HEK293 (cell line): Measurements from ENCODE around the gene PPP1R18.

Experiments
- CTCF ChIA-PET: fragments of 350-600 bp; formaldehyde crosslinking; extraction: SDS; loops from one replicate; lab custom pipeline; 2021; ENCODE audit warnings: antibody characterized with exemption; lab: Yijun Ruan, JAX
- POLR2A ChIA-PET: fragments of 300-600 bp; formaldehyde crosslinking; extraction: SDS; loops from one replicate; lab custom pipeline; 2020; ENCODE audit warnings: antibody characterized with exemption, inconsistent platforms; lab: Yijun Ruan, JAX
- H3K27ac ChIP-seq: fragments of 200-500 bp; sonication (Bioruptor generic); 2 replicates; pipeline ENCODE4 v1.5.1; 2014; ENCODE audit warnings: low read depth, low read length, control low read depth, inconsistent platforms; ENCODE audit errors: extremely low read depth
- H3K36me3 ChIP-seq, 2 experiments: fragments of 200-500 bp in 1 of 2; sonication (Bioruptor generic) in 1 of 2; 1 replicate in 1 of 2; 2 replicates in 1 of 2; pipeline ENCODE4 v1.5.1; 2014 to 2017; ENCODE audit warnings: inconsistent platforms in 2 of 2, low read length in 2 of 2; ENCODE audit not compliant: control insufficient read depth in 2 of 2, insufficient read depth in 1 of 2
- H3K4me1 ChIP-seq: fragments of 200-500 bp; sonication (Bioruptor generic); 2 replicates; pipeline ENCODE4 v1.5.1; 2014; ENCODE audit warnings: mild to moderate bottlenecking, low read length, inconsistent platforms; ENCODE audit not compliant: control insufficient read depth, insufficient read depth
- H3K4me3 ChIP-seq: 2 replicates; pipeline ENCODE4 v1.5.1; 2011; ENCODE audit warnings: low read depth, mild to moderate bottlenecking, control low read depth, low read length, moderate library complexity
- H3K9me3 ChIP-seq: fragments of 200-500 bp; sonication (Bioruptor generic); 2 replicates; pipeline ENCODE4 v1.5.1; 2014; ENCODE audit warnings: low read depth, low read length, inconsistent platforms; ENCODE audit not compliant: control insufficient read depth, insufficient read depth
- BCL6B ChIP-seq: fragments of 450-650 bp; formaldehyde crosslinking; IDR thresholded peaks from 2 replicates; pipeline ENCODE4 v1.5.1; 2017; ENCODE audit warnings: missing biosample characterization, missing genetic modification characterization
- EGR2 ChIP-seq: fragments of 450-650 bp; formaldehyde crosslinking; IDR thresholded peaks from 2 replicates; pipeline ENCODE4 v1.5.1; 2016; ENCODE audit warnings: low read depth, missing biosample characterization, missing genetic modification characterization
- IKZF3 ChIP-seq: fragments of 450-650 bp; IDR thresholded peaks from 2 replicates; pipeline ENCODE4 v1.5.0; 2018; ENCODE audit warnings: missing biosample characterization, mild to moderate bottlenecking, missing genetic modification characterization, moderate library complexity
- KLF10 ChIP-seq: fragments of 450-650 bp; IDR thresholded peaks from 2 replicates; pipeline ENCODE4 v1.5.1; 2018; ENCODE audit warnings: missing biosample characterization, mild to moderate bottlenecking, missing genetic modification characterization
- KLF9 ChIP-seq: fragments of 450-650 bp; formaldehyde crosslinking; IDR thresholded peaks from 2 replicates; pipeline ENCODE4 v1.5.1; 2016; ENCODE audit warnings: missing biosample characterization, missing genetic modification characterization, low read depth
- SP7 ChIP-seq: fragments of 450-650 bp; formaldehyde crosslinking; IDR thresholded peaks from 2 replicates; pipeline ENCODE4 v1.5.1; 2016; ENCODE audit warnings: missing biosample characterization, missing genetic modification characterization
- WT1 ChIP-seq: fragments of 450-650 bp; formaldehyde crosslinking; IDR thresholded peaks from 2 replicates; pipeline ENCODE4 v1.5.1; 2016; ENCODE audit warnings: missing biosample characterization, missing genetic modification characterization
- ZBTB10 ChIP-seq: fragments of 450-650 bp; formaldehyde crosslinking; IDR thresholded peaks from 2 replicates; pipeline ENCODE4 v1.5.1; 2016; ENCODE audit warnings: missing biosample characterization, missing genetic modification characterization
- ZBTB48 ChIP-seq: fragments of 450-650 bp; formaldehyde crosslinking; IDR thresholded peaks from 2 replicates; pipeline ENCODE4 v1.5.1; 2016; ENCODE audit warnings: missing biosample characterization, missing genetic modification characterization
- ZNF10 ChIP-seq: fragments of 450-650 bp; formaldehyde crosslinking; IDR thresholded peaks from 2 replicates; pipeline ENCODE4 v1.5.1; 2017; ENCODE audit warnings: missing biosample characterization, missing genetic modification characterization
- ZNF112 ChIP-seq: fragments of 450-650 bp; formaldehyde crosslinking; IDR thresholded peaks from 2 replicates; pipeline ENCODE4 v1.5.0; 2017; ENCODE audit warnings: missing biosample characterization, missing genetic modification characterization
- ZNF133 ChIP-seq: fragments of 450-650 bp; formaldehyde crosslinking; IDR thresholded peaks from 2 replicates; pipeline ENCODE4 v1.5.1; 2016; ENCODE audit warnings: missing biosample characterization, missing genetic modification characterization
- ZNF146 ChIP-seq: fragments of 450-650 bp; formaldehyde crosslinking; IDR thresholded peaks from 2 replicates; pipeline ENCODE4 v1.5.1; 2016; ENCODE audit warnings: missing biosample characterization, missing genetic modification characterization
- ZNF214 ChIP-seq: fragments of 450-650 bp; formaldehyde crosslinking; IDR thresholded peaks from 2 replicates; pipeline ENCODE4 v1.5.1; 2017; ENCODE audit warnings: missing biosample characterization, mild to moderate bottlenecking, missing genetic modification characterization, borderline replicate concordance
- ZNF24 ChIP-seq: fragments of 450-650 bp; formaldehyde crosslinking; IDR thresholded peaks from 2 replicates; pipeline ENCODE4 v1.5.1; 2016; ENCODE audit warnings: missing biosample characterization, missing genetic modification characterization
- ZNF48 ChIP-seq: fragments of 450-650 bp; formaldehyde crosslinking; IDR thresholded peaks from 2 replicates; pipeline ENCODE4 v1.5.1; 2016; ENCODE audit warnings: missing biosample characterization, missing genetic modification characterization
- ZNF621 ChIP-seq: fragments of 450-650 bp; formaldehyde crosslinking; IDR thresholded peaks from 2 replicates; pipeline ENCODE4 v1.5.1; 2017; ENCODE audit warnings: missing biosample characterization, missing genetic modification characterization
- ZNF623 ChIP-seq: fragments of 450-650 bp; formaldehyde crosslinking; IDR thresholded peaks from 2 replicates; pipeline ENCODE4 v1.5.1; 2016; ENCODE audit warnings: missing biosample characterization, missing genetic modification characterization
- ZSCAN18 ChIP-seq: fragments of 450-650 bp; formaldehyde crosslinking; IDR thresholded peaks from 2 replicates; pipeline ENCODE4 v1.5.1; 2016; ENCODE audit warnings: missing biosample characterization, missing genetic modification characterization
- TF ChIP-seq, protein P1 (sequence below): fragments of 450-650 bp; formaldehyde crosslinking; IDR thresholded peaks from 2 replicates; pipeline ENCODE4 v1.5.1; 2016; ENCODE audit warnings: missing biosample characterization, missing genetic modification characterization, low read depth
- TF ChIP-seq, protein P2 (sequence below): fragments of 450-650 bp; formaldehyde crosslinking; IDR thresholded peaks from 2 replicates; pipeline ENCODE4 v1.5.1; 2016; ENCODE audit warnings: missing biosample characterization, missing genetic modification characterization, low read depth
- TF ChIP-seq, protein P3 (sequence below): fragments of 450-650 bp; formaldehyde crosslinking; conservative IDR thresholded peaks from 2 replicates; pipeline ENCODE4 v1.5.1; 2016; ENCODE audit warnings: low read depth, missing biosample characterization, missing genetic modification characterization

PPP1R18 gene

DNA sequence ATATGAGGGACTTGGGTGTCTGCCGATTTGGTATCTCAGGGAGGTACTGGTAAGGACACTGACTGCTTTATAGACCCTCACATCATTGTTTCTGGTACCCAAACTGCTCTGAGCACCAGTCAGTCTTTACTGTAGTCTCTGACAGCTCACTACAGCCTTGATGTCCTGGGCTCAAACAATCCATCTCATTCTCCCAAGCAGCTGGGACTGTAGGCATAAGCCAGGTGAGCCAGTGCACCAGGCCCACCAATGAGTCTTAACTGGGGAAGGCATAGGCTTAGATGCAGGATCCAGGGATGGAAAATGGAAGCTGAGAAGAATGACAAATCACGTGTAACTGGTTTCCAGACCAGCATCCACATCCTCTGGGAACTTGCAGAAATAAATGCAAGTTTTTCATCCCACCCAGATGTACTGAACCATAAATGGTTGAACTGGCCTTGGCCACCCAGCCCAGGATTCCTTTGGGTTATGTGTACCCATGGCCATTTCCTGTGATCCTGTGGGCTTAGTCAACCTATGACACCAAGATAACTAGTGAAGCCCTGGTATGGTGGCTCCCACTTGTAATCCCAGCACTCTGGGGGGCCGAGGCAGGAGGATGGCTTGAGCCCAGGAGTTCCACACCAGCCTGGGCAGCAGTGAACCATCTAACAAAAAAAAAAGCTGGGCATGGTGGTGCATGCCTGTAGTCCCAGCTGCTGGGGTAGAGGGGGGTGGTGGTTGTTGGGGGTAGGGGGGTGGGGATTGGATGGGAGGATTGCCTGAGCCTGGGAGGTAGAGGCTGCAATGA is 39.5 kb upstream of the PPP1R18 start:
- H3K4me3 ChIP-seq, result no peak overlapping the region
- no peaks in the 10 kb centered on the region for H3K9me3 ChIP-seq
- CTCF ChIA-PET, result interaction anchor here (0.5 to 18.7 kb wide), 5 partner anchors 24 to 361 kb away, joined by 3 to 692 read pairs (median 4); partner anchors contain the start of gene DHX16
- peak overlapping the region; percentile 38 for H3K27ac ChIP-seq
- H3K36me3 ChIP-seq, result peaks cover 15 to 77% of the 10 kb centered on the region in 2 experiments
- POLR2A ChIA-PET, result interaction anchor here (0.6 to 10.1 kb wide), 15 partner anchors 9 to 157 kb away, joined by 3 to 235 read pairs (median 4); partner anchors contain the start of genes DHX16, FLOT1, IER3 and MDC1
- H3K4me1 ChIP-seq, result peaks cover 4% of the 10 kb centered on the region
- TF ChIP-seq, protein P1, sequence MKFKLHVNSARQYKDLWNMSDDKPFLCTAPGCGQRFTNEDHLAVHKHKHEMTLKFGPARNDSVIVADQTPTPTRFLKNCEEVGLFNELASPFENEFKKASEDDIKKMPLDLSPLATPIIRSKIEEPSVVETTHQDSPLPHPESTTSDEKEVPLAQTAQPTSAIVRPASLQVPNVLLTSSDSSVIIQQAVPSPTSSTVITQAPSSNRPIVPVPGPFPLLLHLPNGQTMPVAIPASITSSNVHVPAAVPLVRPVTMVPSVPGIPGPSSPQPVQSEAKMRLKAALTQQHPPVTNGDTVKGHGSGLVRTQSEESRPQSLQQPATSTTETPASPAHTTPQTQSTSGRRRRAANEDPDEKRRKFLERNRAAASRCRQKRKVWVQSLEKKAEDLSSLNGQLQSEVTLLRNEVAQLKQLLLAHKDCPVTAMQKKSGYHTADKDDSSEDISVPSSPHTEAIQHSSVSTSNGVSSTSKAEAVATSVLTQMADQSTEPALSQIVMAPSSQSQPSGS (tag by site-specific recombination), result no peak
- peak; percentile 65; the same call in 1 of the 2 replicates for TF ChIP-seq IKZF3
- peak; percentile 26; the same call in 1 of the 2 replicates for TF ChIP-seq ZNF10 (tag by site-specific recombination)
- no peak for TF ChIP-seq ZSCAN18 (tag by site-specific recombination)
- peak; percentile 19; the same call in 1 of the 2 replicates for TF ChIP-seq ZNF24 (tag by site-specific recombination)
- no peak for TF ChIP-seq ZNF133 (tag by site-specific recombination)
- TF ChIP-seq, protein P2, sequence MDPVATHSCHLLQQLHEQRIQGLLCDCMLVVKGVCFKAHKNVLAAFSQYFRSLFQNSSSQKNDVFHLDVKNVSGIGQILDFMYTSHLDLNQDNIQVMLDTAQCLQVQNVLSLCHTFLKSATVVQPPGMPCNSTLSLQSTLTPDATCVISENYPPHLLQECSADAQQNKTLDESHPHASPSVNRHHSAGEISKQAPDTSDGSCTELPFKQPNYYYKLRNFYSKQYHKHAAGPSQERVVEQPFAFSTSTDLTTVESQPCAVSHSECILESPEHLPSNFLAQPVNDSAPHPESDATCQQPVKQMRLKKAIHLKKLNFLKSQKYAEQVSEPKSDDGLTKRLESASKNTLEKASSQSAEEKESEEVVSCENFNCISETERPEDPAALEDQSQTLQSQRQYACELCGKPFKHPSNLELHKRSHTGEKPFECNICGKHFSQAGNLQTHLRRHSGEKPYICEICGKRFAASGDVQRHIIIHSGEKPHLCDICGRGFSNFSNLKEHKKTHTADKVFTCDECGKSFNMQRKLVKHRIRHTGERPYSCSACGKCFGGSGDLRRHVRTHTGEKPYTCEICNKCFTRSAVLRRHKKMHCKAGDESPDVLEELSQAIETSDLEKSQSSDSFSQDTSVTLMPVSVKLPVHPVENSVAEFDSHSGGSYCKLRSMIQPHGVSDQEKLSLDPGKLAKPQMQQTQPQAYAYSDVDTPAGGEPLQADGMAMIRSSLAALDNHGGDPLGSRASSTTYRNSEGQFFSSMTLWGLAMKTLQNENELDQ (tag by site-specific recombination), result no peak
- TF ChIP-seq ZNF112, result no peak
- TF ChIP-seq, protein P3, sequence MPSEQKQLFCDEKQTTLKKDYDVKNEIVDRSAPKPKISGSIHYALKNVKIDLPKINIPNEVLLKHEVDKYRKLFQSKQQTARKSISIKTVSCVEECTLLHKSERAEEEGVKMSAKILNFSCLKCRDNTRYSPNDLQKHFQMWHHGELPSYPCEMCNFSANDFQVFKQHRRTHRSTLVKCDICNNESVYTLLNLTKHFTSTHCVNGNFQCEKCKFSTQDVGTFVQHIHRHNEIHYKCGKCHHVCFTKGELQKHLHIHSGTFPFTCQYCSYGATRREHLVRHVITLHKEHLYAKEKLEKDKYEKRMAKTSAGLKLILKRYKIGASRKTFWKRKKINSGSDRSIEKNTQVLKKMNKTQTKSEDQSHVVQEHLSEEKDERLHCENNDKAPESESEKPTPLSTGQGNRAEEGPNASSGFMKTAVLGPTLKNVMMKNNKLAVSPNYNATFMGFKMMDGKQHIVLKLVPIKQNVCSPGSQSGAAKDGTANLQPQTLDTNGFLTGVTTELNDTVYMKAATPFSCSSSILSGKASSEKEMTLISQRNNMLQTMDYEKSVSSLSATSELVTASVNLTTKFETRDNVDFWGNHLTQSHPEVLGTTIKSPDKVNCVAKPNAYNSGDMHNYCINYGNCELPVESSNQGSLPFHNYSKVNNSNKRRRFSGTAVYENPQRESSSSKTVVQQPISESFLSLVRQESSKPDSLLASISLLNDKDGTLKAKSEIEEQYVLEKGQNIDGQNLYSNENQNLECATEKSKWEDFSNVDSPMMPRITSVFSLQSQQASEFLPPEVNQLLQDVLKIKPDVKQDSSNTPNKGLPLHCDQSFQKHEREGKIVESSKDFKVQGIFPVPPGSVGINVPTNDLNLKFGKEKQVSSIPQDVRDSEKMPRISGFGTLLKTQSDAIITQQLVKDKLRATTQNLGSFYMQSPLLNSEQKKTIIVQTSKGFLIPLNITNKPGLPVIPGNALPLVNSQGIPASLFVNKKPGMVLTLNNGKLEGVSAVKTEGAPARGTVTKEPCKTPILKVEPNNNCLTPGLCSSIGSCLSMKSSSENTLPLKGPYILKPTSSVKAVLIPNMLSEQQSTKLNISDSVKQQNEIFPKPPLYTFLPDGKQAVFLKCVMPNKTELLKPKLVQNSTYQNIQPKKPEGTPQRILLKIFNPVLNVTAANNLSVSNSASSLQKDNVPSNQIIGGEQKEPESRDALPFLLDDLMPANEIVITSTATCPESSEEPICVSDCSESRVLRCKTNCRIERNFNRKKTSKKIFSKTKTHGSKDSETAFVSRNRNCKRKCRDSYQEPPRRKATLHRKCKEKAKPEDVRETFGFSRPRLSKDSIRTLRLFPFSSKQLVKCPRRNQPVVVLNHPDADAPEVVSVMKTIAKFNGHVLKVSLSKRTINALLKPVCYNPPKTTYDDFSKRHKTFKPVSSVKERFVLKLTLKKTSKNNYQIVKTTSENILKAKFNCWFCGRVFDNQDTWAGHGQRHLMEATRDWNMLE, result no peak
- TF ChIP-seq WT1 (tag by site-specific recombination), result no peak
- TF ChIP-seq KLF10, result no peak
- TF ChIP-seq KLF9 (tag by site-specific recombination), result no peak
- TF ChIP-seq ZNF214, result no peak
- no peak for TF ChIP-seq SP7
- no peak for TF ChIP-seq ZNF48
- TF ChIP-seq BCL6B (tag by site-specific recombination), result no peak
- TF ChIP-seq ZNF621 (tag by site-specific recombination), result no peak
- no peak for TF ChIP-seq ZNF146 (tag by site-specific recombination)
- TF ChIP-seq EGR2 (tag by site-specific recombination), result no peak
- no peak for TF ChIP-seq ZNF623 (tag by site-specific recombination)
- no peak for TF ChIP-seq ZBTB10 (tag by site-specific recombination)
- TF ChIP-seq ZBTB48, result no peak
